ENCODE data around the gene SPRED2.

SPRED2 gene

DNA sequence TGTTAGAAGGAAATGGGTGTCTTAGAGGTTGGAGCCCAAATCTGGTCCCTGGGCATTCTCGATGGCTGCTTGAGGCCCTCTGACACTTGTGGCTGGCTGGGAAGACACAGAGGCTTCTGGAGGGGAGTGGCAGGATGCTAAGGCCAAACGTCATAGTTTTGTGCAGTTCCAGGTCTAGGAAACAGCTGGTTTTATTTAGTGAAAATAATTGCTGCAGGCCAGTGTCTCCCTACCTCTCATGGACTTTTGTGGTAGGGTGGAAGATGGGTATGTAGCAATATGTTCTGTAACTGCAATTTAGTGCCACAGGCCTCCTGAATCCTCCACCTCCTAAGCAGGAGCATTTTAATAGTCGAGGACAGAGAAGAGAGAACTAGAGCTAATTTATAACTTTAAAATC, 32.2 kb upstream of the SPRED2 start:
- Histone ChIP-seq H3F3A (ENCODE audit: control insufficient read depth, insufficient read depth) (no peaks in the 10 kb centered on the region), H3K36me3 (ENCODE audit: control insufficient read depth, low read length) (no peaks in the 10 kb centered on the region), H4K20me1 (ENCODE audit: control insufficient read depth, insufficient read depth, low read depth, low read length) (no peaks in the 10 kb centered on the region), H3K4me3 (ENCODE audit: low read length) (no peak overlapping the region), H3K9me3 (ENCODE audit: control insufficient read depth, insufficient read depth, low read length) (no peaks in the 10 kb centered on the region; the same call in 1 of the 2 replicates), H3K4me1 (ENCODE audit: control insufficient read depth, low read length) (no peaks in the 10 kb centered on the region), H3K9me2 (replicated peaks; ENCODE audit: control insufficient read depth, low read length) (no peaks in the 10 kb centered on the region), H3K79me2 (ENCODE audit: control insufficient read depth, low read length) (no peaks in the 10 kb centered on the region), H3K27ac (ENCODE audit: low read depth, low read length) (no peak overlapping the region), H3K27me3 (ENCODE audit: control insufficient read depth, low read length) (peaks cover 13% of the 10 kb centered on the region; the same call in 1 of the 2 replicates), H3K4me2 (ENCODE audit: low read length) (no peak overlapping the region)
- no peak for TF ChIP-seq EZH2phosphoT487 (IDR thresholded peaks at IDR 0.05; ENCODE audit: borderline replicate concordance, low read length)
- TF ChIP-seq, protein P1, sequence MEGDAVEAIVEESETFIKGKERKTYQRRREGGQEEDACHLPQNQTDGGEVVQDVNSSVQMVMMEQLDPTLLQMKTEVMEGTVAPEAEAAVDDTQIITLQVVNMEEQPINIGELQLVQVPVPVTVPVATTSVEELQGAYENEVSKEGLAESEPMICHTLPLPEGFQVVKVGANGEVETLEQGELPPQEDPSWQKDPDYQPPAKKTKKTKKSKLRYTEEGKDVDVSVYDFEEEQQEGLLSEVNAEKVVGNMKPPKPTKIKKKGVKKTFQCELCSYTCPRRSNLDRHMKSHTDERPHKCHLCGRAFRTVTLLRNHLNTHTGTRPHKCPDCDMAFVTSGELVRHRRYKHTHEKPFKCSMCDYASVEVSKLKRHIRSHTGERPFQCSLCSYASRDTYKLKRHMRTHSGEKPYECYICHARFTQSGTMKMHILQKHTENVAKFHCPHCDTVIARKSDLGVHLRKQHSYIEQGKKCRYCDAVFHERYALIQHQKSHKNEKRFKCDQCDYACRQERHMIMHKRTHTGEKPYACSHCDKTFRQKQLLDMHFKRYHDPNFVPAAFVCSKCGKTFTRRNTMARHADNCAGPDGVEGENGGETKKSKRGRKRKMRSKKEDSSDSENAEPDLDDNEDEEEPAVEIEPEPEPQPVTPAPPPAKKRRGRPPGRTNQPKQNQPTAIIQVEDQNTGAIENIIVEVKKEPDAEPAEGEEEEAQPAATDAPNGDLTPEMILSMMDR (IDR thresholded peaks at IDR 0.05; ENCODE audit: low read depth, low read length, poor library complexity, severe bottlenecking): no peak

DNA sequence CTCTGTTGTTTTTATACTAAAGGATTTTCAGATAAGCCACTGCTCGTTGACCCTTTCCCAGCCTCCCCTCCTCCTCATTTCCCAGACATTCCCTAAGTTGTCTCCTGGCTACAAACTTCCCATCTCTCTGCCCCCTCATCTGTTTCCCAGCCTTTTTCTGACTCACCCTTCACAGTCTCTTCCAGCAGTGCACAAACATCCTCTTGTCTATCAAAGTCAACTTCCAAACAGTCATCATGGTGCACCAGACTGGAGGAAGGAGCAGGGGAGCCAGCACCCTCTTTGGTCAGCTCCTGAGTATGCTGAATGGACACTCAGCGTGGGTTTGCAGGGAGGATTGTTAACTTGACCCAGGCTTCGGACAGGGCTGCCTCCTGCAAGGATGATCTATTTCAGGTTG, 26.6 kb upstream of the SPRED2 start:
- Histone ChIP-seq H4K20me1 (ENCODE audit: control insufficient read depth, insufficient read depth, low read depth, low read length) (no peaks in the 10 kb centered on the region), H3K27me3 (ENCODE audit: control insufficient read depth, low read length) (peaks cover 30% of the 10 kb centered on the region), H3K27ac (ENCODE audit: low read depth, low read length) (no peak overlapping the region), H3K4me1 (ENCODE audit: control insufficient read depth, low read length) (no peaks in the 10 kb centered on the region), H3K9me2 (replicated peaks; ENCODE audit: control insufficient read depth, low read length) (no peaks in the 10 kb centered on the region), H3K4me3 (ENCODE audit: low read length) (no peak overlapping the region), H3K79me2 (ENCODE audit: control insufficient read depth, low read length) (no peaks in the 10 kb centered on the region), H3K36me3 (ENCODE audit: control insufficient read depth, low read length) (no peaks in the 10 kb centered on the region), H3K4me2 (ENCODE audit: low read length) (no peak overlapping the region), H3F3A (ENCODE audit: control insufficient read depth, insufficient read depth) (no peaks in the 10 kb centered on the region), H3K9me3 (ENCODE audit: control insufficient read depth, insufficient read depth, low read length) (no peaks in the 10 kb centered on the region; the same call in 1 of the 2 replicates)
- TF ChIP-seq, protein P1 (IDR thresholded peaks at IDR 0.05; ENCODE audit: low read depth, low read length, poor library complexity, severe bottlenecking): no peak
- no peak for TF ChIP-seq EZH2phosphoT487 (IDR thresholded peaks at IDR 0.05; ENCODE audit: borderline replicate concordance, low read length)

DNA sequence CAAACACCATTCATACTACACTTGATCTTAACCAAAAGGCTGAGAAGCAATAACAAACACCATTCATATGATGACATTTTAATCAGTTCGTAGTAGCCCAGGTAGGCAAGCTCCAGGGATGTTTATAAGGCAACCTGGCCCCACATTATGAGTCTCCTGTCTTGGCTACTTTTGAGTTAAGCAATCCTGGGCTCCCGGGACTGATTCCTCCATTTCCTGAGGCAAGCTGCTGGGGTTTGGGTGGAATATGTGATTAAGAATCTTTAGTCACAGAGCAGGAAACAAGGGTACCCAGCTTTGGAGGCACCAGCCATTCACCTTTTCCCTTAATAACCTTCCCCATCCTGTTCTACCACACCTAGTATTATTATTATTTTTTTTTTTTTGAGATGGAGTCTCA, 24.5 kb upstream of the SPRED2 start:
- H3K4me2 ChIP-seq (ENCODE audit: low read length): no peak overlapping the region
- no peaks in the 10 kb centered on the region for H3K4me1 ChIP-seq (ENCODE audit: control insufficient read depth, low read length)
- H3K27me3 ChIP-seq (ENCODE audit: control insufficient read depth, low read length): peaks cover 36% of the 10 kb centered on the region
- no peaks in the 10 kb centered on the region for H3F3A ChIP-seq (ENCODE audit: control insufficient read depth, insufficient read depth)
- no peaks in the 10 kb centered on the region for H4K20me1 ChIP-seq (ENCODE audit: control insufficient read depth, insufficient read depth, low read depth, low read length)
- H3K9me3 ChIP-seq (ENCODE audit: control insufficient read depth, insufficient read depth, low read length): no peaks in the 10 kb centered on the region; the same call in 1 of the 2 replicates
- TF ChIP-seq, protein P1 (IDR thresholded peaks at IDR 0.05; ENCODE audit: low read depth, low read length, poor library complexity, severe bottlenecking): no peak
- no peak for TF ChIP-seq EZH2phosphoT487 (IDR thresholded peaks at IDR 0.05; ENCODE audit: borderline replicate concordance, low read length)
- H3K79me2 ChIP-seq (ENCODE audit: control insufficient read depth, low read length): no peaks in the 10 kb centered on the region
- no peak overlapping the region for H3K27ac ChIP-seq (ENCODE audit: low read depth, low read length)
- H3K4me3 ChIP-seq (ENCODE audit: low read length): no peak overlapping the region
- H3K36me3 ChIP-seq (ENCODE audit: control insufficient read depth, low read length): no peaks in the 10 kb centered on the region
- H3K9me2 ChIP-seq (replicated peaks; ENCODE audit: control insufficient read depth, low read length): no peaks in the 10 kb centered on the region
